Colon (tissue), 2 donors: ENCODE measurements around the gene NRG3.
"Not testable (repeated sequence)": the region's sequence is repeated elsewhere in the genome, so short reads cannot be mapped to it uniquely, and the experiment has no call there.

ENCODE experiments used
- FAIRE-seq: peaks from 2 replicates; lab custom pipeline; 2012; peaks lifted over from hg19 to GRCh38; lab: Jason Lieb, UNC
- donor health status: control.
- donor health status: control.

The NRG3 gene

DNA sequence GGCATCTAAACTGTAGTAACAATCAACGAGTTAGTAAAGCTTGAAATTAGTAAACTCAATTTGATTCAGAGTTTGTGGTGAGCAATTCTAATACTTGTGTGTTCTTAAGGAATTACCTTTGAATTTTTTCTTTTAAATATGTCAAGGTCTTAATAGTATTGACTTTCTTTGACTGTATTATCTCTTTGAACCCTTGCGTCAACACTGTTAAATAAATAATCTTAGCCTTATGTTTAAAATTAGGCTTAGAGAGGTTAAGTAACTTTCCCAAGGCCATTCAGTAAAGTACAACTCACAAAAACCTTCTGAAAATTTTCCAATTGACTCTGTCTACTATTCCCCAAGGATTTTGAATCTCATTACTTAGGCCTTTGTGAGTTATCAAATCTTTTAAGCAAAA is 716.4 kb downstream of the NRG3 start:
- FAIRE-seq, result no peak

DNA sequence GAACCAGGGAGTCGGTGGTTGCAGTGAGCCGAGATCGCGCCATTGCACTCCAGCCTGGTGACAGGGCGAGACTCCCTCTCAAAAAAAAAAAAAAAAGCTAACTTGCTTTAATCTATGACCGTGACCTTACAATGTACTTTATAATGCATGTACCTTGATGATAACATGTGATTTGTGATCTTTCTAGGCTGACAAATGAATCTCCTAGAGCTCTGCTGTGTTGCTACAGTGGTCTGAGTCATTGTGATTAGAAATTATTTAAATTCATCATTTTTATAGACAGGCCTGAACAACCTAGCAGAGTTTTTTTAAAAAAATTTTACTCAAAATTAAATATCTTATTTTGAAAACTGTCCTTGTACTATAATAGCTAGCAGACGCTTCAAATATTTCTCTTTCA is 722.8 kb downstream of the NRG3 start:
- no peak for FAIRE-seq

DNA sequence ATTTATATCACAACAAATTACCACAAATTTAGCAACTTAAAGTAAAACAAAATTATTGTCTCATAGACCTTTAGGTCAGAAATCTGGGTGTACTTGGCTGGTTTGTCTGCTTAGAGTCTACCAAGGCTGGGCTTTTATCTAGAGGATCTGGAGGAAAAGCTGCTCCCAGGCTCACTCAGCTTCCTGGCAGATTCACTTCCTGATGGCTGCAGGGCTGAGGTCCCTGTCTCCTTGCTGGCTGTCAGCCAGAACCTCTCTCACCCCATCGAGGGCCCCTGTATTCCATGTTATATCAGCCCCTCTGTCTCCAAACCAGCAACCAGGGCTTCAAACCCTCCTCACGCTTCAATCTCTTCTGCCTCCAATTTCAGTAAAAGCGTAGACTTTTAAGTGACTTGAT is 734.9 kb downstream of the NRG3 start:
- FAIRE-seq, result no peak

DNA sequence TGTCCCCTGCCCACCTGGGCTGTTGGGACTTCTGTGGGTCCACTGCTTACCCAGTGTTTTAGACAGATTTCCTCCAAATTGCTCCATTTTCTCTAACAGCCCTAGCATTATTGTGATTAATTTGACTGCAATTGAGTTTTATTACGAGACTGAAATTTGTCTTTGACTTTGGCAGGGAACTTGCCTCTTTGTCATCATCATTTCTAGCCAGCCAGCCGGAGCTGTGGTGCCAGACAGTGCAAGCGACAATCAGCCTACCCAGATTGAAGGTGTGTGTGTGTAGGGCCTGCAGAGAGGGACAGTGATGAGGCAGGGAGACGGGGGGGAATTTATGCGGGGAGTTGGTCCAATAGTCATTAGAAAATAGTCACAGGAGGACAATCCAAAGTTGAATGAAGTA is 743.0 kb downstream of the NRG3 start:
- no peak for FAIRE-seq

DNA sequence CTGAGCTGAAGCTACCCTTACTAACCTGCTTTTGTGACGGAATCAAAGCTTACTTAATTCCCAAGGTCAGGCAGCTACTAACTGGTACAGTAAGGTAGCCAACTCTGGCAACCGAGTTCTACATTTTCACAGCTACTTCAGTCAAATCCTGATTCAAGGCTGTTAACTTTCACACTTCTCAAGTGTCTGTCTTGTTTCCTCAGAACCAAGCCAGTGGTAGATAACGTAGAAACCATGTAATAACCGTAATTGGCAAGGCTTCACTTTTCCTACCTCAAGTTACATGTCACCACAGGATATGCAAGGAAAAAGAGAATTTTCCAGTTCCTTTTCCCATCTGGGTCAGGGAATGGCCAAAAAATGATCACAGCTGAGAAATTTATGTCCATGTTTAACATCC is 746.7 kb downstream of the NRG3 start:
- FAIRE-seq, result no peak

DNA sequence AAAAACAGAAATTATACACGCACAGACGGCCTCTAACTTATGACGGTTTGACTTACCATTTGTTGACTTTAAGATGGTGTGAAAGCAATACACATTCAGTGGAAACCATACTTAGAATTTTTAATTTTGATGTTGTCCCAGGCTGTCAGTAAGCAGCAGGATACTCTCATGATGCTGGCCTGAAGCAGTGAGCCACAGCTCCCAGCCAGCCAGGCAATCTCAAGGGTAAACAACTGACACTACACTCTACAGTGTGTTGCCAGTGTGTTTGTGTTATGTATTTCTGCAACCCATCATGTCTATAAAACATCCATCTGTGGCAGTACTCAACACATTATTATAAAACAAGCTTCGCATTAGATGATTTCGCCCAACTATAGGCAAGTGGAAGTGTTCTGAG is 747.5 kb downstream of the NRG3 start:
- FAIRE-seq, result no peak

DNA sequence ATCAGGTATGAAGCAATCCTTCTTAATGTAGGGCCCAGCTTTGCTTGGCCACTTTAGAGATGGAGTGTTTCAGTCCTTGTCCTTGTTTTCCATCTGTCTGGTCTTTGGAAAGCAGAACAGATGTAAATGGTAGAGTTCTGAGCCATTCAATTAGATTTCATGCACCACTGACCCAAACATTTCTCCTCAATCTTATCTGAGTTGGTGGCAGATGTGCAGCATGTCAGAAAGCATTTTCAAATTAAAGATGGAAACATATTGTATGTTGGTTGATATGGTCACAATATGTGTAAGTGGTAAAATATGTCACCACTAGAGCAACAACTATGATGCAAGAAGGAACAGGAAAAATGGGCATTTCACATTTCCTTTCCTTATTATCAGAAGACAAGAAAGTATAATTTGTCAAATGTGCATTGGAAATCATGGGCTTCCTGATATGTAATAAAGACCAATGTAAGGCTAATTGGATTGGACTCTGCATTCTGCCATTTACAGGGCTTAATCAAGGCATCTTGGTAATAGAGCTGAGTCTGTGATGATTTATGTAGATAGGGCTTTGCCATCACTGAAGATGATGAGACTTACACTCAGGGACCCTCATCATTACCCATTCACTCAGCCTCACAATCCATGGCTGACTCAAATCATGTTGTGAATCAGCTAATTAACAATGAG is 750.7 kb downstream of the NRG3 start:
- no peak for FAIRE-seq

DNA sequence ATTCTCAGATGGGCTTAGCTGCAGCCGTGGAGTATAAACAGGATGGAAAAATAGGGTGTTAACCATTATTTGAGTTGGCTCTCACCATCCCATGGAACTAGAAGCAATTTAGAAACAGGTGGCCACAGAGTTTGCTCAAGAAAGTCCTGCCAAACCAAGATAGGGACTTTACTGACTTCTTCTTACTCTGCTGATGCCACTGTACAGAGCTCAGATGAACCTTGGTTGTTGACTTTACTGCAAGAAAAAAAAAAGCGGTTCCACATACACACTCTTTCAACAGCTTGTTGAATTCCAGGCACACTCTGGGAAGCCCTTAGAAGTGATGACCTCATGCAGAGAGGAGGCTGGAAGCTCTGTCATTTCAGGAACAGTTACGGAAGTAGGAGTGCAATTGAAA is 753.4 kb downstream of the NRG3 start:
- FAIRE-seq, result no peak

DNA sequence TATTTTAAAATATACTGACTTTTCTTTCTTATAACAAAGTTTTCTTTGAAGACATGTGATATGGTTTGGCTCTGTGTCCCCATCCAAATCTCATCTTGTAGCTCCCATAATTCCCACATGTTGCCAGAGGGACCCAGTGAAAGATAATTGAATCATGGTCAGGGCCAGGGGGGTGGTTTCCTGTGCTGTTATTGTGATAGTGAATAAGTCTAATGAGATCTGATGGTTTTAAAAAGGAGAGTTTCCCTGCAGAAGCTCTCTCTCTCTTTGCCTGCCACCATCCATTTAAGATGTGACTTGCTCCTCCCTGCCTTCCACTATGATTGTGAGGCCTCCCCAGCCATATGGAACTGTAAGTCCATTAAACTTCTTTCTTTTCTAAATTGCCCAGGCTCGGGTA is 768.1 kb downstream of the NRG3 start:
- FAIRE-seq, result no peak

DNA sequence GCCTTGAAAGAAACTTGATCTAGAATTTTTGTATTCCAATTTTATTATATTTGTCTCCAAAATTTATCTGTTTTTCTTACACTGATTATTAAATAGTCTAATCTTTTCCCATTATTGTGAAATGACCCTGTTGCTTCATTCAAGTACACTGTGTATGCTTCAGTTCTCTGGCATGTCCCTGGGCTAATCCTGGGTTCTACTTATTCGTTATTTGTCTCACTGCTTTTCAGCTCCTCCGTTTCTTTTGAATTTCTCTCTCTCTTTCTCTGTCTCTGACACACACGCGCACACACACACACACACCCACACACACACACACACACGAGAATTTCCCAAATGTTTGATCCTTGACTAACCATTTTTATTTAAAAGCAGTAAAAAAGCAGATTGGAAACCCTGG is 768.6 kb downstream of the NRG3 start:
- no peak for FAIRE-seq

DNA sequence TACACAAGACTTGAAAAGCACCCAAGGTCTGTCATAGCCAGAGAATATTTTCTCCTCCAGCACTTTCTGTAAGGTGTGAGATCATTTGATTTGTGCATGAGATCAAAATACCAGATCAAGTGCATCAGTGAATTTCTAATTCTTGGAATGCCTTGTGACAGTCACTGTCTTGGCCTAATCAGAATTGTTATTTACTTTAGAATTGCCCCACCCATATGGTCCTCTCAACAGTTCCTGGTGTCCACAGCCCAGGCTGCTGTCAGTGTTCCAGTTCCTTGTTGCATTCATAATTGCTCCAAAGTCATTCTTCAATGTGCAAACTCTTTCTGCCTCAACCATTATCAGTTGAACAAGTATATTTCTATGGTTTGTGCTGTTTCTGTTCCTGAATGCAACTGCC is 770.2 kb downstream of the NRG3 start:
- FAIRE-seq, result no peak

DNA sequence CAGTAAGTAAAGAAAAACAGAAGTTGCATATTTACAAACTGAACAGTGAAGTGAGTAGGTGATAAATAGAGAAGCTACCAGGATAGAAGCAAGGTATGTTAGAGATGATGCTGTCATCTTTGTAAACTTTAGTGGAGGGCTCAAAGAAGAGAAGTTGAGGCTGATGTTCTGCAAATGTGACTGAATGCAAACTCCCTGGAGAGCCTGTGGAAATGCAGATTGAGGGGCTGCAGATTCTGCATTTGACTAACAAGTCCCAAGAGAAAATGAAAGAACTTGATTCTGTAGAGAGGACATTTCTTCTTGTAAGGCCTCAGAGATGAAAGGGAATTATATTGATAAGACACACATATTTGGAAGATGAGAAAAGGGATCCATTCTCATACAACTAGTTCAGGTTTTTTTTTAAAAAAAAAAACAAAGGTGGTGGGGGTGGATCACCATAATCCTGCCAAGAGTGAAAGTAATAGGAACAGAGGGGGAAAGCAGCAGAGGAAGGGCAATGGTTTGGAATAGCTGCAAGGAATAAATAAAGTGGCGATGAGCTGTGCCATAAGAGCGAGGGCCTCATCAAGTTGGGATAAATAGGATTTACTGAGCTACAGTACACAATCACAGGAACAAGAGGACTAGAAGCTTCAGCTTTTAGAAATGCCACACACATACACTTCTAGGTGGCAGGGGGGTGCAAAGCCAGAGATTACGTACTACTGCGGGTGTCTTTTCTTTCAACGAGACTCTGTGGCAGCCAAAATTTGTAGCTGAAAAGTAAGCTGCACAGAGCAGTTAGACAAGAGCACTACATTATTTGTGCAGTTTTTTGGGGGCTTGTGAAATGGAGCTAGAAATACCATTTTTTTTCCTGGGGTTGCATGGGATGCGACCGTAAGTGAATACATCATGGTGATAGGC is 778.5 kb downstream of the NRG3 start:
- no peak for FAIRE-seq

DNA sequence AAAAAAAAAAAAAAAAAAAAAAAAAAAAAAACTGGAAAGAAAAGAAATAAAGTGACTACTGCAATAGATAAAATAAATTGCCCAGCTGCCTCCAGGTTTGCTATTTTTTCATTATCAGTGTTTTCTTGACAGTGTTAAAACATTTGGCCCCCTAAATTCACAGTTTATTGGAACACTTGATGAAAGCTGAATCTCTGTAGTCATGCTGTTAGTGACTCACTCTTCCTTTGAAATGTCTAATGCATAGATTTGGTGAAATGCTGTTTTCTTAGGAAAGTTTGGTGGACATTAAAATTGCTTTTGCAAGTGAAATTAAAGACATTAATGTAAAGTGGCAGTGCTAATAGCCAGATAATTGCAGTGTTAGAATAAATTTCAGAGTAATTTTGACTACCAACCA is 785.2 kb downstream of the NRG3 start:
- no peak for FAIRE-seq

DNA sequence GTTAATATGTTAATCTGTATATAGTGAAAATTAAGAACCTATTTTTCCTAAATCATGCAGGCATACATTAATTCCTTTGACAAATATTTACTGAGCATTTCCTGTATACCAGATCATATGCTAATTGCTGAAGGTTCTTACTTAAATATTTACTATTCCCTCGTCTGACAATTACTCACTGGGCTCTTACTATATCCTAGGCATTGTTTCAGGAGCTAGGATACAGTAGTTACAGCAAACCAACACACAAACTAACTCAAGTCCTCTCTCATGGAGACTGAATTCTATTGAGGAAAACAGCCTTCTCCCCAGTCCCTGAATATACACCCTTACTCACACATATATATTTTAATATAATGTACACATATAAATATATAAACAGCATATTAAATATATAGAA is 786.0 kb downstream of the NRG3 start:
- no peak for FAIRE-seq

DNA sequence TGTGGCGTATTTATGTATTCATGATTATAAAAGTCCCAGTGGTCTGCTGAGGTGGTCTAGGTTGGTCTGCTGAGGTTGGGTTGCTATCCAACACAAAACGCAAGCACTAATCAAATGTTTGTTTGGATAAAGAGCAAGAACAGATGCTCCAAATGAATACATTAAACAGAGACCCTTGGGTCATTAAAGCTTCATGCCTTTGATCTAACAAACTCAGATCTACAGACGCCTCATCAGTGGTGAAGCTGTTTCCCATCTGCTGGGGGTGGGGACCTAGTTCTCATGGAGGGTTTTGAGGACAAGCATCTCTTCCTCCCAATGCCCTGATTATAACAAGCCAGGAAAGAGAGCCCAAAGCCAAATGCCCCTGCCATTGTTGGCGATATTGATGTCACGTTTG is 786.7 kb downstream of the NRG3 start:
- FAIRE-seq, result no peak

DNA sequence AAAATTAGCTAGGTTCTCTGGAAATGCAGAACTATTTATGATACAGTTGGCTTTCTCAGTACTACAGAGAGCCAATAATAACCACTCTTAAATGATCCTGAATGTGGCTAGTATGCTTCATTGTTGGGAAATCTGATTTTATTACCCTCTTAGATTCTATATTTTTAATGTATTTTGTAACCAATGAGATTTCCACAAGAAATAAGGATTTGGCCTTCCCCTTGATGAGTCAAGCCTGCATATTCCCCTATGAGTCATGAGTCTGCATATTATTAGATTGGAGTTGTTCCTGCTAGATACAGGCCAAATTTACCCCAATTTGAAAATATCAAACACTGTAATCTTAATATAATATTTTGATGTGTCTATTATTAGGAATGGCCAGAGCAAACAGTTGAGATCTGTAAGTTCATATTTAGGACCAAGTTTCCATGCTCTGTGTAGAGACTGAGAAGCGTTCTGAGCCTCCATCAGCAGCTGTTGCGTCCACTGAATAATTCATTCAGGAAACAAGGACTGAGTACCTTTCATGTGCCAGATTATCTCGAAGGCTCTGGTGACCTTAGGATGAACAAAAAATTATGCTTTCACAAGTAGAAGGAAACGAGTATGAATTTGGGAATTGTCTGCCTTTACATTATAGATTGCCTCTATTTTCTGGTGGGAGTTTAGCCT is 793.4 kb downstream of the NRG3 start:
- no peak for FAIRE-seq

DNA sequence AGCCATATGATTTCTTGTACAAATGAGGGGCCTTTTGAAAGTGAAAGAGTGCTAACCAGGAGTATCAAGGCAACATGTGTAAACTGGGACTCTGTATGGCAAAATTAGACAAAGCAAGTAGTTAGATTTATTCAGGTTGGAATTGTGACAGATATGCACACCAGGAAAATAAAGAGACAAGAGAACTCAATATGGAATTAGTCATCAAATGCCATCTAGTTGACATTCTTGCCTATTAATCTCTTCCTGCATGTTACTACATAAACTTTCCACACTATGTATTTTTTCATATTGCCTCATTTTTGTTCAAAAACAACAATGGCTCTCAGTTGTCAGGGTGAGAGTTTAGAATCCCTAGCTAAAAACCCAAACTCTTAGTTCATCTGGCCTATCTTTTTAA is 799.0 kb downstream of the NRG3 start:
- no peak for FAIRE-seq

DNA sequence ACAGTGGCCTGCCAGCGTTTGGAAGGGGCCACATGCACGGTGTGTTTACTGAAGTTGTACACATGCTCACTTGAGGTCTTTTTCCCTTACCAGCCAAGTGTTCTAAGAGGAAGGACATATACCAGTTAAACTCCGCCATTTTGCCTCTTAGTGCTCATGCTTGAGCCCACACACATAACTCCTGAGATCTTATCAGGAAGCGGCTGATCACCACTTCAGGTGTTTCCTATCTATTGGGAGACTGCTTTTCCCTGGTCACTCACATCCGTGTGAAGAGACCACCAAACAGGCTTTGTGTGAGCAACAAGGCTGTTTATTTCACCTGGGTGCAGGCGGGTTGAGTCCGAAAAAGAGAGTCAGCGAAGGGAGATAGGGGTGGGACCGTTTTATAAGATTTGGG is 802.9 kb downstream of the NRG3 start:
- not testable (repeated sequence) for FAIRE-seq

DNA sequence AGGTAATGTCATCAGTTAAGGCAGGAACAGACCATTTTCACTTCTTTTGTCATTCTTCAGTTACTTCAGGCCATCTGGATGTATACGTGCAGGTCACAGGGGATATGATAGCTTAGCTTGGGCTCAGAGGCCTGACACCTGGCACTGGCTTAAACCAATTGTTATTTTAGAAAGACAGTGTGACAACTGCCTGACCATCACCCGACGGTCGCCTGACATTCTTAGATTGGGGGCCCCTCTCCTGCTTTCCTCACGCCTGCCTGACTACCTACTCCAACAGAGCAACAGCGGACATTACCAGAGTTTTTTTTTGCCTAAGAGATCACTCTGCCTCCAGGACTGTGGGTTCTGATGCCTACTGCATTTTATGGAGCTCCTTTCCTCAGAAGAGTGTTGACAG is 803.5 kb downstream of the NRG3 start:
- not testable (repeated sequence) for FAIRE-seq

DNA sequence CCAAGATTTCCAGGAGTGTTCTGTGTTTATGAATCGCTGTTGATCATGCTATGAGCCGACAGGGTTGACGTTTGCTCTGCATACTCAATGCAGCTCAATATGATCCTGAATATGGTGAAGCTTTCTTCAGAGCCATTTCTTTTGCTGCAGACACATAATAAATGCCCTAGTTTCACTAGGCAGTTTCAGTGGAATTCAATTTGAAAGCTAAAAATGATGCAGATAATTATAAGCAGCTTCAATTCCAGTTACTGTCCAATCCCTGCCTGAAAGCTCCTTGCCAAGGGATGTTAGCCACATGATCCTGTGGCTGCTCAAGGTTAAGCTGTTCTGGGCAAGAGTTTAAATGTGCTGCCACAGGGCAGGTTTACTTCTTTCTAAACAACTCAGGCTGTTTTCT is 805.6 kb downstream of the NRG3 start:
- no peak for FAIRE-seq

DNA sequence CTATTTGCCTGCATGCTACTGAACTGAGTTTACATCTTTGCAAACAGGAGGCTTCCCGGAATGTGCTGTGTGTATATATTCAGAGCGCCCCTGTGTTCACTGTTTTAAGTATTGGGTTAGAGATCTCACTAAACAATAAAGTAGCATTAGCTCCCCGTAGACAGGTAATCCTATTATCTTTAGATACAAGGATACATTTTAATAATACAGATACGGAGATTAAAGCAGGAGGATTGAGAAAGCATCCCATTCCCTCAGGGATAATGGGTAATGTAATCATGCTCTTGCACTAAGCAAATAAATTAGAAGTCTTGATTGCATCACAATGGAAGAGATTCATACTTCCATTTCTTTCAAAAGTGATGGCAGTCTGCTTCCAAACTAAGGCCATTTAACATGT is 809.0 kb downstream of the NRG3 start:
- FAIRE-seq, result no peak

DNA sequence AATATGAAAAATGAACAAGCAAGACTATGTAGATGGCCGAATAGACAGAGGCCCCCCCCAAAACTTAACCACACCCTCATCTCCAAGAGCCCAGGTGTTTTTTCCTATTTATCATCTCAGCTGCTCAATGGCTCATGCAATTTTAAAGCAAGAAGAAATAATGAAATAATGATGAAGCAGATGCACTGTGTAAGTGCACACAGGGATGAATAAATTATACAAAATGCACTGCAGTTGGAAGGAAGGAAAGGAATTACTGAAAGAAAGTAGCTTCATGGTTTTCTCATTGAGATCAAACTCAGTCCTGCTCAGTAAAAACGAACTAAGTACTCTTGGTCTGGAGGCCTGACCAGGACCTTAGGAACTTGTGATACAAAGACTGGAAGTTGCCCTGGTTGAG is 810.1 kb downstream of the NRG3 start:
- FAIRE-seq, result no peak

DNA sequence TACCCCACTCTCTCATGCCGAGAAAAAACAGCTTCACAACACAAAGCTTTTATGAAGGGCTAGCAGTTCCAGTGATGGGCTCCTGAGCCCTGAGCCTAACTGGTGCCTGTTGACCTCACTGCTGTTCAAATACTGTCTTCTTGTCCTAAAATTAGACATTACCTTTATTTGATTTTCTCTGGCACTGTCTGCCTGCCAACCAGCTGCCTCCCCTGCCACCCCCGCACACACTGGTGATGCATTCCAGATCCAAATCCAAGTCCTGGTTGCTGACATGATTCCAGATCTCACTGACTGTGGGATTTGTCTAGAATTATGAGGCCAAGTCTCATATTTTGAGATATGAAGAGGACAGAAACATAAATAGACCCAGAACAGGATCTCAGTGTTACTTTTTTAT is 816.2 kb downstream of the NRG3 start:
- FAIRE-seq, result no peak
